Vagina (tissue), 2 donors: ENCODE data around the gene KRT17. TPM values are rescaled to one million over a fixed set of nuclear protein-coding genes. Genes with fewer than 3 reads are reported as not detected.

ENCODE experiments used
- DNase-seq, 2 donors: peaks; one replicate each; pipeline ENCODE4 v3.0.0-alpha.2; 2017; ENCODE audit errors: extremely low spot score in 2 of 2
- H3K27ac ChIP-seq: fragments of 200-600 bp; sonication (generic); one replicate; pipeline ENCODE4 v1.5.1; 2019
- H3K27me3 ChIP-seq: fragments of 200-600 bp; sonication (generic); one replicate; pipeline ENCODE4 v1.5.1; 2019
- H3K36me3 ChIP-seq, 2 donors: fragments of 200-600 bp; sonication (generic); one replicate each; pipeline ENCODE4 v1.5.1; 2017 to 2019
- H3K4me1 ChIP-seq: fragments of 200-600 bp; sonication (generic); one replicate; pipeline ENCODE4 v1.5.1; 2019
- H3K4me3 ChIP-seq, 2 donors: fragments of 200-600 bp; sonication (generic); 1 replicate in 1 of 2; 2 replicates in 1 of 2; pipeline ENCODE4 v1.5.1; 2016 to 2019
- H3K9me3 ChIP-seq: fragments of 200-600 bp; sonication (generic); one replicate; pipeline ENCODE4 v1.5.1; 2019
- CTCF ChIP-seq, 3 experiments: fragments of 450-650 bp in 2 of 3; fragments of 200-600 bp in 1 of 3; sonication (generic) in 1 of 3; IDR thresholded peaks; one replicate each; pipeline ENCODE4 v1.5.1; 2017 to 2019; ENCODE audit warnings: antibody characterized with exemption in 3 of 3, mild to moderate bottlenecking in 2 of 3, moderate library complexity in 2 of 3
- POLR2A ChIP-seq, 2 donors: fragments of 450-650 bp; IDR thresholded peaks; one replicate each; pipeline ENCODE4 v1.6.1; 2017; ENCODE audit warnings: antibody characterized with exemption in 2 of 2, mild to moderate bottlenecking in 2 of 2, moderate library complexity in 2 of 2
- POLR2AphosphoS5 ChIP-seq, 2 donors: sonication (generic); formaldehyde crosslinking; IDR thresholded peaks; one replicate each; pipeline ENCODE4 v1.9.0; 2017; ENCODE audit warnings: antibody characterized with exemption in 2 of 2, mild to moderate bottlenecking in 2 of 2, low read depth in 1 of 2; ENCODE audit not compliant: insufficient read depth in 1 of 2
- intact Hi-C: fragments of 100-400 bp; cut with DNase I; formaldehyde crosslinking; loops from one replicate; pipeline ENCODE4 v1.15.1; 2023
- total RNA-seq: library from RNA; depleted of rRNA; stranded (reverse); fragments of >200 nt; gene quantifications from one replicate; pipeline ENCODE4 v1.2.3, GENCODE V29; 2016

KRT17 gene
- 165 TPM for total RNA-seq

- peak within 1 kb of the TSS; percentile 57 for H3K27ac ChIP-seq
- no peaks in the 10 kb centered on the region for H3K27me3 ChIP-seq
Measured at GRCh38 chr17:41624208-41625101, at the start of gene KRT17. KRT17 (minus strand) TSS chr17:41624575; CDS start chr17:41624509, 66 bp downstream.

GRCh38 chr17:41672153-41672552 is 47.8 kb upstream of the KRT17 start:
- TF ChIP-seq POLR2A (IDR thresholded peaks at IDR 0.05) (no peak), POLR2AphosphoS5 (IDR thresholded peaks at IDR 0.05; ENCODE audit: insufficient read depth in 1 of 2, low read depth in 1 of 2) (no peak), CTCF (IDR thresholded peaks at IDR 0.05) (no peak)
- intact Hi-C loops = no loop called here
- Histone ChIP-seq H3K27me3 (no peaks in the 10 kb centered on the region), H3K4me3 (no peak overlapping the region), H3K27ac (no peak overlapping the region), H3K4me1 (peaks cover 12% of the 10 kb centered on the region), H3K36me3 (no peaks in the 10 kb centered on the region), H3K9me3 (no peaks in the 10 kb centered on the region)
- DNase-seq = no peak

More at GRCh38 chr17:41624208-41625101, at the start of gene KRT17:
- TF ChIP-seq POLR2A (IDR thresholded peaks at IDR 0.05) (no peak), POLR2AphosphoS5 (IDR thresholded peaks at IDR 0.05; ENCODE audit: insufficient read depth in 1 of 2, low read depth in 1 of 2) (no peak), CTCF (IDR thresholded peaks at IDR 0.05) (no peak)
- intact Hi-C loops = no loop called here
- no peaks in the 10 kb centered on the region for H3K9me3 ChIP-seq
- peak within 1 kb of the TSS in 1 of 2 donors; percentile 6 for H3K4me3 ChIP-seq
- peaks cover 46% of the 10 kb centered on the region for H3K4me1 ChIP-seq
- H3K36me3 ChIP-seq = no peaks in the 10 kb centered on the region
- DNase-seq = no peak

- TF ChIP-seq CTCF (IDR thresholded peaks at IDR 0.05) (no peak), POLR2AphosphoS5 (IDR thresholded peaks at IDR 0.05; ENCODE audit: insufficient read depth in 1 of 2, low read depth in 1 of 2) (no peak), POLR2A (IDR thresholded peaks at IDR 0.05) (no peak)
- DNase-seq = no peak
- H3K9me3 ChIP-seq = no peaks in the 10 kb centered on the region
- no peaks in the 10 kb centered on the region for H3K27me3 ChIP-seq
- peak overlapping the region; percentile 97 for H3K27ac ChIP-seq
- no peaks in the 10 kb centered on the region for H3K36me3 ChIP-seq
- H3K4me1 ChIP-seq = peaks cover 41% of the 10 kb centered on the region
- intact Hi-C loops = no loop called here
- peak overlapping the region in 1 of 2 donors; percentile 52 for H3K4me3 ChIP-seq
Measured at GRCh38 chr17:41667280-41668041, 43.1 kb upstream of the KRT17 start.

GRCh38 chr17:41666708-41667279 is 42.4 kb upstream of the KRT17 start:
- no peak for TF ChIP-seq POLR2A (IDR thresholded peaks at IDR 0.05)
- TF ChIP-seq CTCF (IDR thresholded peaks at IDR 0.05) = peak; percentile 95 to 99 (median 98)
- TF ChIP-seq POLR2AphosphoS5 (IDR thresholded peaks at IDR 0.05; ENCODE audit: insufficient read depth in 1 of 2, low read depth in 1 of 2) = peak in 1 of 2 donors; percentile 43
- peak in 1 of 2 donors; percentile 90 for DNase-seq
- no peaks in the 10 kb centered on the region for H3K36me3 ChIP-seq

More at GRCh38 chr17:41666708-41667279, 42.4 kb upstream of the KRT17 start:
- Histone ChIP-seq H3K4me1 (peaks cover 41% of the 10 kb centered on the region), H3K27ac (peak overlapping the region; percentile 97), H3K4me3 (peak overlapping the region; percentile 52 to 62), H3K27me3 (no peaks in the 10 kb centered on the region), H3K9me3 (no peaks in the 10 kb centered on the region)
- intact Hi-C loops = no loop called here
